Stimulated activated naive CD8-positive, alpha-beta T cell treated with anti-CD3 and anti-CD28 coated beads, Interleukin-15, Interleukin-2, amounts not matched to agents 100 ng/mL and 50 ng/mL, for 24 hours (primary cell): ENCODE results near the gene APBB2.

Experiments used
- H3K27ac Mint-ChIP-seq: one replicate; pipeline ENCODE4 v1.8.0; 2021; ENCODE audit warnings: mild to moderate bottlenecking, mixed read lengths
- H3K27me3 Mint-ChIP-seq: one replicate; pipeline ENCODE4 v1.8.0; 2021; ENCODE audit warnings: mixed read lengths
- H3K36me3 Mint-ChIP-seq: one replicate; pipeline ENCODE4 v1.8.0; 2021; ENCODE audit warnings: low read depth, mixed read lengths
- H3K4me1 Mint-ChIP-seq: one replicate; pipeline ENCODE4 v1.8.0; 2021; ENCODE audit warnings: low read depth, mixed read lengths
- H3K4me3 Mint-ChIP-seq: one replicate; pipeline ENCODE4 v1.8.0; 2021; ENCODE audit warnings: mild to moderate bottlenecking, mixed read lengths
- H3K9me3 Mint-ChIP-seq: one replicate; pipeline ENCODE4 v1.8.0; 2021; ENCODE audit warnings: mixed read lengths

The APBB2 gene

DNA sequence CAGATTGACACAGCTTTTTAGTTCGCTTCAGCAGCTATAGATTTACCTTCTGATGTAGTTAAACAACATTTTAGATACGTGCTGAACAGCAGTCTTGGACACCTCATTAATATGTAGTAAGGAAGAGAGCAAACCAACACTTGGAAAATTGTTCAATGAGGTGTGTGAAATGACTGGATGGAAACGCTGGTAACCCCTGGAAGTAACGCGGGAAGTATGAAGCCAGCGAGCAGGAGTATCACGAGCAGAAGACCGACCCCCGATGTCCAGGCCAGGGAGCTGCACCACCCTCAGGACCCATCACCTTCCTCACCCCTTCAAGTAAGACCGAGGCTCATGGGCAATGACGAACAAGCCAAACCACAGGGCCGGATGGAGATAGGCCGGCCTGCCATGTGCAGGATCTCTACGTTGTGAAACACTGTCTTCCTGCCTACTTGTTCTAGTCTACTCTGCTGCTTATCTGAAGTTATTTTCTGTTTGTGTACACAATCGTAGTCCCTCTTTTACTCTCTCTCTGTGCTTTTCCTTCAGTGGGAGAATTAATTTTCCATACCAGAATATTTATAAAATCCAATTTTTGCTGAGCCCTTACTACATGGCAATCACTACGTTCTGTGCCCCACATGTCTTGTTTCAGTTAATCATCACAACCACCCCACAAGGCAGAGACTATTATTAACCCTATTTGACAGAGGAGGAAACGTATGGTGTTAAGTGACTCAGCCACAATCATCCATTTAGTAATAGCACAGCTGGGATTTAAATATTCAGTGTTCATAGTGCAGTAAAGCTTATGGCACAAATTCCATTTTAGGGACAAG lies 221.7 kb downstream of the APBB2 start:
- Mint-ChIP-seq H3K4me3 (no peak overlapping the region), H3K9me3 (no peaks in the 10 kb centered on the region), H3K4me1 (no peaks in the 10 kb centered on the region), H3K27me3 (peaks cover 5% of the 10 kb centered on the region), H3K27ac (no peak overlapping the region), H3K36me3 (no peaks in the 10 kb centered on the region)

DNA sequence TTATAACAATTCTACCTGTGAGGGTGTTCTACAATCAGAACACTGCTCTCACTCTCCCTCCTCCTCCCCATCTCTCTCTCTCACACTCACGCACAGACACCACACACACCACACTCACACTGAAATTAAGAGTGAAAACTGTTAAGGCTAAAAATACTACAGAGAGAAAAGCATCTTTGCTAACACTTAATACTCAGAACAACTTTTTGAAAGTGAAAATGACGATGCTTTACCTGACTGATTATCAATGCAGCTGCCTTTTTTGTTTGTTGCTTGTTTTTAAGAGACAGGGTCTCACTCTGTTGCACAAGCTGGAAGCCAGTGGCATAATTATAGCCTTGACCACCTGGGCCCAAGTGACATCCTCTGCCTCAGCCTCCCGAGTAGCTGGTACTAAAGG lies 222.4 kb downstream of the APBB2 start:
- H3K4me3 Mint-ChIP-seq, result no peak overlapping the region
- H3K36me3 Mint-ChIP-seq, result no peaks in the 10 kb centered on the region
- H3K4me1 Mint-ChIP-seq, result no peaks in the 10 kb centered on the region
- H3K27me3 Mint-ChIP-seq, result peaks cover 5% of the 10 kb centered on the region
- H3K9me3 Mint-ChIP-seq, result no peaks in the 10 kb centered on the region
- H3K27ac Mint-ChIP-seq, result no peak overlapping the region

DNA sequence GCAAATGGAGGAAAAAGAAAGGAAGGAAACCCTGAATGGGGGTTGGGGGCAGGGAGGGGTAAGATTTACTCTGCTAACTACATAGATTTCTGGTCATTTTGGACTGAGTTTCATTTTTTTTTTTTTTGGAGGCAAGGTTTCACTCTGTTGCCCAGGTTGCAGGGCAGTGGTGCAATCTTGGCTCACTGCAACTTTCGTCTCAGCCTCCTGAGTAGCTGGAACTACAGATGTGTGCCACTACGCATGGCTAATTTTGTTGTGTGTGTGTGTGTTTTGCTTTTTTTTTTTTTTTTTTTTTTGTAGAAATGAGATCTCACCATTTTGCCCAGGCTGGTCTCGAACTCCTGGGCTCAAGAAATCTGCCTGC lies 223.5 kb downstream of the APBB2 start:
- H3K27ac Mint-ChIP-seq, result no peak overlapping the region
- no peaks in the 10 kb centered on the region for H3K4me1 Mint-ChIP-seq
- H3K4me3 Mint-ChIP-seq, result no peak overlapping the region
- H3K9me3 Mint-ChIP-seq, result no peaks in the 10 kb centered on the region
- H3K36me3 Mint-ChIP-seq, result no peaks in the 10 kb centered on the region
- H3K27me3 Mint-ChIP-seq, result no peaks in the 10 kb centered on the region

DNA sequence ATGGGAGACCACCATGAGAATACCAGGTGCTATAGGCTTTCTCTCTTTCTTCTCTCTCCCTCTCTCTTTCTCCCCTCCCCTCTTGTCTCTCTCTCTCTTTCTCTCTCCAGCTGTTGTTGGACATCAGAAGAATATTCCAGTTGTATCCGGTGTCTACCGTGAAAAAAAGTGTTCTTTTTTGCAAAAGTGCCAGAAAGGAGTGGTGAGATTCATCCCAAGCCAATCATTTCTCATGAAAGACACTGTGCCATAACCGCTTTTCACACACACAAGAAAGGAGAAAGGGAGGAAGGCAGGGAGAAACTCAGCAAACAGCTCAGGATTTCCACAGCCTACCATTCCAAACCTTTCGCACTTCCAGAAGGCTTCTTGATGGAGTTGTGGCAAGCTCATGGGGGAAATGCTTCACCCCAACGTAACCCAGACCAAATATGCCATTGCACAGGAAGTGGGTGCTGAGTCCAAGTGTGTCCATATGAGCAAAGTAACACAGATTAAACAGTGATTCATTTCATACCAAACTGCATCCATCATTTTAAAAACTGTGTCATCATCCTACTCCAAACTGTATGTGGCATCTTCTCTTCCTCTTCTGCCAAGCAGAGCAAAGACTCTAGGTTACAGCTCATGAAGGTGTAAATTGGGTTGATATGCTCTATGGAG lies 224.0 kb downstream of the APBB2 start:
- Mint-ChIP-seq H3K27ac (no peak overlapping the region), H3K36me3 (no peaks in the 10 kb centered on the region), H3K9me3 (no peaks in the 10 kb centered on the region), H3K4me1 (no peaks in the 10 kb centered on the region), H3K4me3 (no peak overlapping the region), H3K27me3 (no peaks in the 10 kb centered on the region)

DNA sequence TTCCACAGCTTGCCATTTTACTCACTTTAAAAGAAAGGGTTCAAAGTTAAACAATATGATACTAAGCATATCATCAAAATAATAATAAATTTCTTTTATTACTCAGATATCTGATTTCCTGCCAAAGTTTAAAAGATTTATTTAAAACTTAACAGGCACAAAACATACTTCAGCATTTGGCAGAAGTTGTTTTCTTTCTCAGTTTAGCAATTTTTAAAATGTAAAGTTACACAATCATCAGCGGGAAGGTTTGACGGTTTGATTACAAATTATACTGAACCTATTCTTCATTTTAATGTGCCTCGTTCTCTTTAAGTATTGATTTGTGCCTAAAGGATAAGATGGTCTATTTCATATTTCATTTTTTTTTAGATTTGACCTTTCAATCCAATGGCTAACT lies 227.2 kb downstream of the APBB2 start:
- Mint-ChIP-seq H3K36me3 (no peaks in the 10 kb centered on the region), H3K4me1 (no peaks in the 10 kb centered on the region), H3K4me3 (no peak overlapping the region), H3K9me3 (no peaks in the 10 kb centered on the region), H3K27me3 (no peaks in the 10 kb centered on the region), H3K27ac (no peak overlapping the region)

DNA sequence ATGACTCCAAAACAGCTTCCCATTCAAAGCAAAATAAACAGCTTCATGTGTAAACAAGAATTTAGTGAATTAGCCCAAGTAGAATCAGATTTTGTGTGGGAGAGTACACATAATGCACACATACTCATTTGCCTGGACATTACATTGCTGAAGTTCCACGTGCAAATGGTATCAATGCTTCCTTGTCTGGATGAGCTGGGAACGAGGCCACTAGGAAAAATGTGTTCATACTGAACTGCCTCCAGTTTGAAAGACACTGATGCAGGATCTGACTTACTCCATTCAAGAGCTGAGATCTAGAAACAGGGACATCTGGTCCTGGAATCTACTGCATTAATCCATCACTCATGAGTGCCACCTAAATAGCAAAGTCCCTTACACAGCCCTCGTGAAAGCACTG lies 228.0 kb downstream of the APBB2 start:
- Mint-ChIP-seq H3K4me1 (no peaks in the 10 kb centered on the region), H3K4me3 (no peak overlapping the region), H3K27ac (no peak overlapping the region), H3K9me3 (no peaks in the 10 kb centered on the region), H3K36me3 (no peaks in the 10 kb centered on the region), H3K27me3 (no peaks in the 10 kb centered on the region)

DNA sequence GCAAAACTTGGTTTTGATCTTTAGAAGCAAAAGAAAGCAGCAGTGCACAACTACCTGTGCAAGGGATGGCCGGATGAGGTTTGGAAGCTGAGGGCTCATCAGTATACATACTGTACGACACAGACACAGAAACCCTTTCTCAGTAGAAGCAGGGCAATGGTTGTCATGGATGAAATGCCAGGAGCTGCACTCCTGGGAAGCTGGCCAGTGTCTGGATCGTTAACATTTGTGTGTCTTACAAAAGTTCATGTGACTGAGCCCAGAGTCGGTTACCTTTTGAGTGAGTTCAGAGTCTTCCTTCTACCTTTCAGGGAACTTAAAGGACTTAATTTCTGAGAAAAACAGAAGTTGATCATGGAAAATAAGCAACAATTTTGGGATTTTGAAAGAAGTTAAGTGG lies 230.3 kb downstream of the APBB2 start:
- Mint-ChIP-seq H3K4me1 (no peaks in the 10 kb centered on the region), H3K27ac (no peak overlapping the region), H3K9me3 (no peaks in the 10 kb centered on the region), H3K27me3 (no peaks in the 10 kb centered on the region), H3K36me3 (no peaks in the 10 kb centered on the region), H3K4me3 (no peak overlapping the region)

DNA sequence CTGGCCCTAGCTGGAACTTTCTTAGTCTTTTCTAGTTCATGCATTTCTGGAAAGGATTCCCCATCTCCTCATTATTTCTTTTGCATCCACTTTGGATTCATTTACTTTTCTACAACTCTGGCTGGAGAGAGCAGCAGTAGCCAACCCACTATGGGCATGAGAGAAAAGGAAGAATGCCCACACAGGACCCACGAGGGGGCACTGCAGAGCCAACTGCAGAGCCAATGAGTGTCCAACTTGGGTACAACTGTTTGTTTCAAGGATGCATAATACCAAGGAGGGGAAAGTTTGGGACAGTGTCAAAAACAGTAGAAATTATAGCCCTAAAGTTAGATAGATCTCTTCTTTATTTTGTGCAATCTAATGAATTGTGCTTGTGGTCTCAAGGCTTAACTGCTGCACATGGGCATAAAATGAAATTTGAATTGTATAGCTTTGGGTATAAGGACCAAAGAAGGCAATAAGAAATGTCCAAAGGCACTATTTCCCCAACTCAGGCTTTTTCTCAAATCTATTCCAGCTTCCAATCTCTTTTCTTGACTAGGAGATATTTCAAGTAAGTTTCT lies 233.9 kb downstream of the APBB2 start:
- Mint-ChIP-seq H3K4me1 (no peaks in the 10 kb centered on the region), H3K27ac (no peak overlapping the region), H3K27me3 (peaks cover 4% of the 10 kb centered on the region), H3K9me3 (no peaks in the 10 kb centered on the region), H3K36me3 (no peaks in the 10 kb centered on the region), H3K4me3 (no peak overlapping the region)

DNA sequence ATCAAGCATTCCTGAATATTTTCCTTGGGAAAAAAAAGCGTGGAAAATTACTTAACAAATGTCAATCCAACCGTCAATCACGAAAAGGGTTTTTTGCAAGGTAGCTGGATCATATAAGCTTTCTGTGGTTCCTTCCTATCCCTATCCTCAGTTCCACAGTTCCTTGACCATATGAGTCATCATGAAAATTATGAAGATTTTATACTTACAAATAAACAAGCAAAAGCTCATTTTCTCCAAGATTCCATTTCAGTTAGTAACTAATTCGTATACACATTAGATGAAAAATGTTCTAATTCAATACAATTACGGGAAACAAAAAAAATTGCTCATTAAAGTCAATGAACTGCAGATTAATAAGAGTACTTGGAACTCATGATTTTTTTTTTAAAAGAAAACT lies 235.8 kb downstream of the APBB2 start:
- Mint-ChIP-seq H3K27ac (no peak overlapping the region), H3K27me3 (peaks cover 20% of the 10 kb centered on the region), H3K9me3 (no peaks in the 10 kb centered on the region), H3K36me3 (no peaks in the 10 kb centered on the region), H3K4me1 (no peaks in the 10 kb centered on the region), H3K4me3 (no peak overlapping the region)

DNA sequence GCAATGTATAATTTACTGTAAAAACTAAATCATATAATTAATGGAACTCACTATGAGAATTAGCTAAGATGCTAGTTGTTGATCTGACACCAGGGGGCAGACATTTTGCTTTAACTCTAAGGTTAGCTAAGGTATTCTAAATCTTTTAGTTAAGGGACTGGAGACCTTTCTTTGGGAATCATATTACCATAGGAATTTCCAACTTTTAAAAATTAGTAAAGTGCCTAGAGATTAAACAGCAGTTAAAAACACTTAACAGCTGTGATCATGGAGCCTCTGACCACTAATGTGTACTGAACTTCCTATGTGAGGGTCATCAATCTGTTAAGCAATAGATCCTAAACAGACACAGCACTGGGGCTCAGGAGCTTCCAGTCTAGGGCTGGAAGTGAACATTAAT lies 238.0 kb downstream of the APBB2 start:
- Mint-ChIP-seq H3K9me3 (no peaks in the 10 kb centered on the region), H3K4me1 (no peaks in the 10 kb centered on the region), H3K27me3 (peaks cover 25% of the 10 kb centered on the region), H3K4me3 (no peak overlapping the region), H3K27ac (no peak overlapping the region), H3K36me3 (no peaks in the 10 kb centered on the region)

DNA sequence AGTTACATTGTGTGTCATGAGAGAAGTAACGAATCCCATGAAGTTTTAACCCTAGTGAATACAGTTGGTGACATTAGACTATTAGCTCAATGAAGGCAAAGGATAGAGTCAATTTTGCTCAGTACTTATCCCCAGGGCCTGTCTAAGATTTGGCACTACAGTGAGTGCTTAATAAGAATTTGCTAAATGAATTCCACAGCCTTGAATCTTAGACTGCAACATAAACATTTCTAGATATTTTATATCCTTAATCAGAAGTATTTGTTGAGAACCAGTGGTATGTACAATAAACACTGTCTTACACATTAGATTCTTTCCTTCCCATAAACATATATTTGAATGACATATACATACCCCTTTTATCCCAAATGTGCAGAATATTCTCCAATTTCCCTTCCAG lies 241.6 kb downstream of the APBB2 start:
- Mint-ChIP-seq H3K9me3 (no peaks in the 10 kb centered on the region), H3K27me3 (peaks cover 29% of the 10 kb centered on the region), H3K36me3 (no peaks in the 10 kb centered on the region), H3K4me3 (no peak overlapping the region), H3K4me1 (no peaks in the 10 kb centered on the region), H3K27ac (no peak overlapping the region)

DNA sequence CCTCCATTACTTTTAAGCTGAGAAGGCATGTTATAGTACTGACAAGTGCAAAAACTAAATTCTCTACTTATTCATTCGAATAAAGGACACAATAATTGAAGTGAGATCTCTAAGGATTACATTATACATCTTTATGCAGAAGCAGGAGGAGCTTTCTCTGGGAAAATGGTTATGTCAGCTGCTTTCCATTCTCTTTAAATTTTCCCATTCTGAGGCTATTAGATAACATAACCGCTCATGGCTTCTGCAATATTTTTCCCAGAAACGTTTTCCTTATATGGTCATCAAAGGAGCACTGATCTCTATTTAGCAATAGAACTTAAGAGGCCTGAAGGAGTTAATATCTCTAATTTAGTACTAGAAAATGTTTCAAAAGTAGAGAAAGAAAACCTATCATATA lies 243.0 kb downstream of the APBB2 start:
- Mint-ChIP-seq H3K36me3 (no peaks in the 10 kb centered on the region), H3K4me3 (no peak overlapping the region), H3K4me1 (no peaks in the 10 kb centered on the region), H3K9me3 (no peaks in the 10 kb centered on the region), H3K27me3 (peaks cover 29% of the 10 kb centered on the region), H3K27ac (no peak overlapping the region)

DNA sequence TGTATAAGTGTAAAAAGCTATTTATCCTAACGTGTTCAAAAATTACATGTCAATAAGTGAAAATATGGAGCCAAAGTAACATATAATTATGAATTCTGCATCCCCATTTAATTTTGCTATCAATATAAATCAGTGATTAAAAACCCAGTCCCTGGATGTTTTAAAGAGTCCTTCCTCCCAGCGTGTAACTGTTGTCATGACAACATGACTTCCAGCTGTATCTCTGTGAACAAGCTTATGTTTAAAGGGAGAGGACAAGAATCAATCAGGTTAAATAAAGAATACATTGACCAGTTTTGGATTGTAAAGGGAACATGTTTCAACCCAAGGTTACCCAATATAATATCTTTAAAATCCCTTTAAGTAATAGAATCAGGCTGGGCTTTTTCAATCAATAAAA lies 244.8 kb downstream of the APBB2 start:
- Mint-ChIP-seq H3K4me1 (no peaks in the 10 kb centered on the region), H3K27me3 (peaks cover 17% of the 10 kb centered on the region), H3K36me3 (no peaks in the 10 kb centered on the region), H3K4me3 (no peak overlapping the region), H3K27ac (no peak overlapping the region), H3K9me3 (no peaks in the 10 kb centered on the region)

DNA sequence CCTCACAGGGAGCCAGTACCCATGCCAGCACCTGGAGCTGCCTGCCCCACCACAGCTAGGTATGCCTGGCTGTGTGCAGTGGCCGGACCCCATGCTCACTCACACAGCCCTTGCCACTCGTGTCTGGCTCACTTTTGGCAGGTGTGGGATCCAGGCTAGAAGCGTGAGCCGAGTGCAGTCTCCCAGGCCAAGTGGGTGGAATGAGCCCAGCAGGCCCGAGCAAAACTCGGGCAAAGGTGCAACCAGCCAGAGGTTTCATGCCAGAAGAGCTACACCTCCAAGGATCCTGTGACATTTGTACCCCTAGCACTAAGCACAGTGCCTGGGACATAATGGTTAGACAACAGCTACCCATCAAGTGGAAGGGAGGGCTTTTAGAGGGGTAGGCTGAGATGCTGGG lies 246.8 kb downstream of the APBB2 start:
- H3K4me3 Mint-ChIP-seq, result no peak overlapping the region
- no peaks in the 10 kb centered on the region for H3K4me1 Mint-ChIP-seq
- H3K27ac Mint-ChIP-seq, result no peak overlapping the region
- no peaks in the 10 kb centered on the region for H3K36me3 Mint-ChIP-seq
- no peaks in the 10 kb centered on the region for H3K9me3 Mint-ChIP-seq
- peaks cover 4% of the 10 kb centered on the region for H3K27me3 Mint-ChIP-seq

DNA sequence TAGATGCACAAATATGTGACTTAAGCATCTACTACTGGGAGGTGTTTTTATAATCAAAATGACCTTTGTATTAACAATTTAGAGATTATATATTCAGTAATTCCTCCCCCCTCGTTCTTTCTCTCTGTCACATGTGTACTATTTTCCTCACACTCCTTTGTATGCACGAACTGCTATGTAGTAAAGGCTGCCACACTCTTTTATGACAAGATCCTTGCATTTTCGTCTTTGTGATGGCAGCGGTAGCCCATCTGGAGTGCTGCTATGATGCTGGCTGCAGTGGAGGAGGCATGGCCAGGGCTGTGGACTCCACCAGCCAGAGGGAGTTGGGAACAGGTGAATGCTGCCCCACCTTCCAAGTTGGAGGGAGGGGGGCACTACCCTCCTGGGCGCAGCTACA lies 248.3 kb downstream of the APBB2 start:
- no peaks in the 10 kb centered on the region for H3K36me3 Mint-ChIP-seq
- no peak overlapping the region for H3K27ac Mint-ChIP-seq
- no peaks in the 10 kb centered on the region for H3K4me1 Mint-ChIP-seq
- no peaks in the 10 kb centered on the region for H3K9me3 Mint-ChIP-seq
- H3K27me3 Mint-ChIP-seq, result peaks cover 4% of the 10 kb centered on the region
- no peak overlapping the region for H3K4me3 Mint-ChIP-seq
